Upper lobe of left lung (tissue), 4 donors: ENCODE measurements around the gene AOC2.

Experiments used
- EP300 ChIP-seq, 4 donors: sonication (generic); formaldehyde crosslinking; IDR thresholded peaks; one replicate each; pipeline ENCODE4 v1.5.1; 2017; ENCODE audit warnings: antibody characterized with exemption in 4 of 4, control low read depth in 2 of 4
- TF ChIP-seq, protein P1 (sequence below), 6 experiments: fragments of 450-650 bp in 4 of 6; fragments of 200-600 bp in 2 of 6; sonication (generic) in 2 of 6; IDR thresholded peaks; one replicate each; pipeline ENCODE4 v1.5.1; 2016 to 2019; ENCODE audit warnings: antibody characterized with exemption in 6 of 6

GRCh38 chr17:42827472-42827871 lies 16.9 kb upstream of the AOC2 start:
- TF ChIP-seq, protein P1, sequence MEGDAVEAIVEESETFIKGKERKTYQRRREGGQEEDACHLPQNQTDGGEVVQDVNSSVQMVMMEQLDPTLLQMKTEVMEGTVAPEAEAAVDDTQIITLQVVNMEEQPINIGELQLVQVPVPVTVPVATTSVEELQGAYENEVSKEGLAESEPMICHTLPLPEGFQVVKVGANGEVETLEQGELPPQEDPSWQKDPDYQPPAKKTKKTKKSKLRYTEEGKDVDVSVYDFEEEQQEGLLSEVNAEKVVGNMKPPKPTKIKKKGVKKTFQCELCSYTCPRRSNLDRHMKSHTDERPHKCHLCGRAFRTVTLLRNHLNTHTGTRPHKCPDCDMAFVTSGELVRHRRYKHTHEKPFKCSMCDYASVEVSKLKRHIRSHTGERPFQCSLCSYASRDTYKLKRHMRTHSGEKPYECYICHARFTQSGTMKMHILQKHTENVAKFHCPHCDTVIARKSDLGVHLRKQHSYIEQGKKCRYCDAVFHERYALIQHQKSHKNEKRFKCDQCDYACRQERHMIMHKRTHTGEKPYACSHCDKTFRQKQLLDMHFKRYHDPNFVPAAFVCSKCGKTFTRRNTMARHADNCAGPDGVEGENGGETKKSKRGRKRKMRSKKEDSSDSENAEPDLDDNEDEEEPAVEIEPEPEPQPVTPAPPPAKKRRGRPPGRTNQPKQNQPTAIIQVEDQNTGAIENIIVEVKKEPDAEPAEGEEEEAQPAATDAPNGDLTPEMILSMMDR (IDR thresholded peaks at IDR 0.05): no peak
- no peak for TF ChIP-seq EP300 (IDR thresholded peaks at IDR 0.05)
